Activated B cell treated with CpG ODN at 0.5 μM for 24 hours (primary cell): ENCODE data around the gene ELAPOR1. TPM values are rescaled to one million over a fixed set of nuclear protein-coding genes. Genes with fewer than 3 reads are reported as not detected.
"Not testable (repeated sequence)": the region's sequence is repeated elsewhere in the genome, so short reads cannot be mapped to it uniquely, and the experiment has no call there.

Experiments
- ATAC-seq: fragments of 200-7000 bp; cut with Tn5 transposase; one replicate; pipeline ENCODE4 v1.10.0; 2021; ENCODE audit warnings: low read depth, mild to moderate bottlenecking, moderate library complexity
- CTCF ChIA-PET: fragments of 350-600 bp; sonication (Branson Sonifier 250); formaldehyde crosslinking; loops from one replicate; lab custom pipeline; 2021; ENCODE audit warnings: antibody characterized with exemption; lab: Charles Lee
- POLR2A ChIA-PET: fragments of 350-600 bp; sonication (Branson Sonifier 250); formaldehyde crosslinking; loops from one replicate; lab custom pipeline; 2021; ENCODE audit warnings: antibody characterized with exemption; lab: Charles Lee
- DNase-seq: peaks from one replicate; pipeline ENCODE4 v3.0.0; 2022
- H3K27ac Mint-ChIP-seq: one replicate; pipeline ENCODE4 v1.8.0; 2020; ENCODE audit warnings: mixed read lengths
- H3K27me3 Mint-ChIP-seq: one replicate; pipeline ENCODE4 v1.8.0; 2021; ENCODE audit warnings: mixed read lengths
- H3K36me3 Mint-ChIP-seq: one replicate; pipeline ENCODE4 v1.8.0; 2021; ENCODE audit warnings: low read depth, mixed read lengths
- H3K4me1 Mint-ChIP-seq: one replicate; pipeline ENCODE4 v1.8.0; 2021; ENCODE audit warnings: mixed read lengths
- H3K4me3 Mint-ChIP-seq: one replicate; pipeline ENCODE4 v1.8.0; 2020; ENCODE audit warnings: mild to moderate bottlenecking, mixed read lengths
- H3K9me3 Mint-ChIP-seq: one replicate; pipeline ENCODE4 v1.8.0; 2020; ENCODE audit warnings: mixed read lengths
- intact Hi-C: fragments of 100-400 bp; cut with micrococcal nuclease; formaldehyde crosslinking; loops from one replicate; pipeline ENCODE4 v1.15.1; 2024
- total RNA-seq: library from RNA; stranded (reverse); gene quantifications from 2 replicates; pipeline ENCODE4 v1.2.3, GENCODE V29; 2022
- TF ChIP-seq, protein P1 (sequence below): fragments of 200-600 bp; IDR thresholded peaks from one replicate; pipeline ENCODE4 v1.8.0; 2022; ENCODE audit warnings: antibody characterized with exemption, mild to moderate bottlenecking

Gene ELAPOR1
- total RNA-seq, 1 donor from 2014 or later: 0.38 TPM

DNA sequence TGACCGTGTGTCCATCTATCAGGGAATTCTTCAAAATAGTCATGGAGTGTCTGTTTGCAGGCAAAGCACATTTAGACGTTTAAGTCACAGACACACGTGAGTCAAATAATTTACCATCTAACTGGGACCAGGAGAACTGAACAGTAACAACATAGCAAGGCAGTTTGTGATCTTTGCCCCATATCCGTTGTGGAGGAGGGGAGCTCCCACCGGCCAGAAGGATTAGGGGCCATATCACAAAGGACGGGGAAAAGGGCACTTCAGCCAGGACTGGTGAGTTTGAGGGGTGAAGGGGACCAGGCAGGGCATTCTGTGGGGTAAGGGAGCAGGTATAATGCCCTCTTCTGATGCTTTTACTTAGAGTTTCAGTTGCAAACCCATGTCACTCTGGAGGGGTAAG is 22.9 kb downstream of the ELAPOR1 start:
- intact Hi-C loops: no loop called here
- no peaks in the 10 kb centered on the region for H3K9me3 Mint-ChIP-seq
- H3K4me3 Mint-ChIP-seq: no peak overlapping the region
- DNase-seq: no peak
- CTCF ChIA-PET: no interaction called here
- H3K36me3 Mint-ChIP-seq: no peaks in the 10 kb centered on the region
- ATAC-seq: no peak
- POLR2A ChIA-PET: no interaction called here
- H3K27ac Mint-ChIP-seq: no peak overlapping the region
- H3K4me1 Mint-ChIP-seq: peaks cover 15% of the 10 kb centered on the region
- TF ChIP-seq, protein P1, sequence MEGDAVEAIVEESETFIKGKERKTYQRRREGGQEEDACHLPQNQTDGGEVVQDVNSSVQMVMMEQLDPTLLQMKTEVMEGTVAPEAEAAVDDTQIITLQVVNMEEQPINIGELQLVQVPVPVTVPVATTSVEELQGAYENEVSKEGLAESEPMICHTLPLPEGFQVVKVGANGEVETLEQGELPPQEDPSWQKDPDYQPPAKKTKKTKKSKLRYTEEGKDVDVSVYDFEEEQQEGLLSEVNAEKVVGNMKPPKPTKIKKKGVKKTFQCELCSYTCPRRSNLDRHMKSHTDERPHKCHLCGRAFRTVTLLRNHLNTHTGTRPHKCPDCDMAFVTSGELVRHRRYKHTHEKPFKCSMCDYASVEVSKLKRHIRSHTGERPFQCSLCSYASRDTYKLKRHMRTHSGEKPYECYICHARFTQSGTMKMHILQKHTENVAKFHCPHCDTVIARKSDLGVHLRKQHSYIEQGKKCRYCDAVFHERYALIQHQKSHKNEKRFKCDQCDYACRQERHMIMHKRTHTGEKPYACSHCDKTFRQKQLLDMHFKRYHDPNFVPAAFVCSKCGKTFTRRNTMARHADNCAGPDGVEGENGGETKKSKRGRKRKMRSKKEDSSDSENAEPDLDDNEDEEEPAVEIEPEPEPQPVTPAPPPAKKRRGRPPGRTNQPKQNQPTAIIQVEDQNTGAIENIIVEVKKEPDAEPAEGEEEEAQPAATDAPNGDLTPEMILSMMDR: no peak
- H3K27me3 Mint-ChIP-seq: no peaks in the 10 kb centered on the region

DNA sequence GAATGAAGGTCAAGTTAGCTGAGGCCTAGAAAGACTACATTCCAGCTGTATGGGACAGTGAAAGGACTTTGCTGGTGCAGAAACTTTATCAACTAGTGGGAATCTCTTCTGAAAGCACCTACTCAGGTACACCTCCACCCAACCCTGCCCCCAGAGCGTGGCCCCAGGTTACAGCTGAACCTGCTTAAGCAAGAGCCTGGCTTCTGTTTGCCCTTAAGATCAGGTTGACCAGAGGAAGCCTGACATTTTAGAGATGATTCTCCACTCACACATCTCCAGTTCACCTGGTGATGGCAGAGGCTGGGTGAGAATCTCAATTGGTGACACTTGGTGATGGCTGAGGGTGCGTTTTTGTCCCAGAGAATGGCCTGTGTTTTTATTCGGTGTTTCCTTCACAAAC is 24.0 kb downstream of the ELAPOR1 start:
- TF ChIP-seq, protein P1: no peak
- POLR2A ChIA-PET: no interaction called here
- DNase-seq: no peak

DNA sequence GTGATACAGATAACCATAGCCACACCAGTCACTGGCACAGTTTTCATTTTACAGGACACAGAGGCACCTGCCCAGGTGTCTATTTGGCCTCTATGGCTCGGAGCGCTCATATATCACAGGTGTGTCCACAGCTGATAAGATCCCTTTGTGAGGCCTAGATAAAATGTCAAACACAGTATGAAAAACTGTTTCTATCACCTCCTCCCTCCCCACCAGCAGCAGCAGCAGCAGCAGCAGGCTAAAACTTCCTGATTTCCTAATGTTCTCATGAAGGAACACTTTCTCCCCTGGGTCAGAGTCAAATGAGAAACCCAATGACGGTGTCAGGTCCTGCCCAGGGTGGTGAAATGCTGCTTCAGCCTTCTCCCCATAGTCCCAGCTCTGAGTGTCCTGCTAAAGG is 24.4 kb downstream of the ELAPOR1 start:
- DNase-seq (no peak), ATAC-seq (no peak)
- Mint-ChIP-seq H3K27me3 (no peaks in the 10 kb centered on the region), H3K27ac (no peak overlapping the region), H3K4me3 (no peak overlapping the region), H3K9me3 (no peaks in the 10 kb centered on the region), H3K36me3 (no peaks in the 10 kb centered on the region), H3K4me1 (peaks cover 15% of the 10 kb centered on the region)
- POLR2A ChIA-PET: no interaction called here
- intact Hi-C loops: no loop called here
- TF ChIP-seq, protein P1: no peak
- CTCF ChIA-PET: no interaction called here

More for the DNA sequence above, 24.0 kb downstream of the ELAPOR1 start:
- H3K4me3 Mint-ChIP-seq: no peak overlapping the region
- H3K36me3 Mint-ChIP-seq: no peaks in the 10 kb centered on the region
- H3K27me3 Mint-ChIP-seq: no peaks in the 10 kb centered on the region
- peaks cover 15% of the 10 kb centered on the region for H3K4me1 Mint-ChIP-seq
- intact Hi-C loops: no loop called here
- CTCF ChIA-PET: no interaction called here
- no peaks in the 10 kb centered on the region for H3K9me3 Mint-ChIP-seq
- no peak overlapping the region for H3K27ac Mint-ChIP-seq
- ATAC-seq: no peak

DNA sequence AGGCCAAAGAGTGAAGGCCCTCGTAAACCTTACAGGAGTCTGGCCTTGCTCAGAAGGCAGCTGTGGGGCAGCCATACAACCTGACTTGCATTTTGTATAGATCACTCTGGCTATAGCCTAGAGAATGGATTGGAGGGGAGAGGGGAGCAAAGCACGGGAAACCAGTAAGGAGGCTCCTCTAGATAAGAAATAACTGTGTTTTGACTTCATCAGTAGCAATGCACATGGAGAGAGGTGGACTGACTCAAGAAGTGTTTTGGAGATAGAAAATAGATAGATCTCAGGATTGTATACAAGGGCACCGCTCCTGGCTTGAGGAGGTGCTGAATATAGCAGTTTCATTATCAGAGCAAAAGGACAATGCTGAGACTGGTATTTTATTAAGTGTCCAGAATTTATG is 26.5 kb downstream of the ELAPOR1 start:
- H3K4me3 Mint-ChIP-seq: no peak overlapping the region

DNA sequence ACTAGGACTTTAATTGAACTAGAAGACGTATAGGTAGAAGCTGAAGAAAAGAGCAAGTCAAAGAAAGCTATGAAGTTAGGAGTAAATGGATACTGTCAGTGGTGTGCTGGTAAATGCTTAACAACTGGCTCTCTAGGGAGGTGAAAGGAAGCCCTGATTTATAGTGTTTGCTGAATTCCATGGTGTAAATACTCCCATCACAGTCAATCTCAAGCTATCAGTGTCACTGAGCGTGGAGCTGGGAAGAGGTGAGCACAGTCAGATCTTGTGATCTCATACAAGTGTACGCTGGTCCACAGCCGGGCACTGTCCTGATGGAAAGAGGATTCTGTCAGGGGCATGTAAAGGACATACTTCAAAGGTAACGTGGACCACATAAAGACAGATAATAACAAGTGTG is 28.3 kb downstream of the ELAPOR1 start:
- CTCF ChIA-PET: no interaction called here
- ATAC-seq: no peak
- POLR2A ChIA-PET: no interaction called here
- Mint-ChIP-seq H3K27ac (no peak overlapping the region), H3K27me3 (no peaks in the 10 kb centered on the region), H3K36me3 (no peaks in the 10 kb centered on the region), H3K4me1 (no peaks in the 10 kb centered on the region), H3K4me3 (no peak overlapping the region), H3K9me3 (no peaks in the 10 kb centered on the region)
- intact Hi-C loops: no loop called here
- TF ChIP-seq, protein P1: no peak
- DNase-seq: no peak

More for the DNA sequence above, 26.5 kb downstream of the ELAPOR1 start:
- Mint-ChIP-seq H3K27me3 (no peaks in the 10 kb centered on the region), H3K36me3 (no peaks in the 10 kb centered on the region), H3K9me3 (no peaks in the 10 kb centered on the region), H3K4me1 (no peaks in the 10 kb centered on the region), H3K27ac (no peak overlapping the region)
- CTCF ChIA-PET: no interaction called here
- ATAC-seq (no peak), DNase-seq (no peak)
- TF ChIP-seq, protein P1: no peak
- intact Hi-C loops: no loop called here
- POLR2A ChIA-PET: no interaction called here

DNA sequence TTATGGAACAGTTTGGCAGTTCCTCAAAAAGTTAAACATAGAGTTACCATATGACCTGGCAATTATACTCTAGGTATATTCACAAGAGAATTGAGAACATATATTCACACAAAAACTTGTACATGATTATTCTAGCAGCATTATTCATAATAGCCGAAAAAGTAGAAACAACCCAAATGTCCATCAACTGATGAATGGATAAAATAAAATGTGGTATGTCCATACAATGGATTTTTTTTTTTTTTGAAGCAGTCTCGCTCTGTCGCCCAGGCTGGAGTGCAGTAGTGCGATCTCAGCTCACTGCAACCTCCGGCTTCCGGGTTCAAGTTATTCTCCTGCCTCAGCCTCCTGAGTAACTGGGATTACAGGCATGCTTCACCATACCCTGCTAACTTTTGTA is 28.8 kb downstream of the ELAPOR1 start:
- POLR2A ChIA-PET, H3K27me3 Mint-ChIP-seq, ATAC-seq, H3K4me1 Mint-ChIP-seq, H3K9me3 Mint-ChIP-seq, H3K4me3 Mint-ChIP-seq, intact Hi-C loops, CTCF ChIA-PET, H3K27ac Mint-ChIP-seq, H3K36me3 Mint-ChIP-seq, DNase-seq: not testable (repeated sequence)
